Measurements from ENCODE around the gene TRPM2.
"Not testable (repeated sequence)": the region's sequence is repeated elsewhere in the genome, so short reads cannot be mapped to it uniquely, and the experiment has no call there.

TRPM2 gene

DNA sequence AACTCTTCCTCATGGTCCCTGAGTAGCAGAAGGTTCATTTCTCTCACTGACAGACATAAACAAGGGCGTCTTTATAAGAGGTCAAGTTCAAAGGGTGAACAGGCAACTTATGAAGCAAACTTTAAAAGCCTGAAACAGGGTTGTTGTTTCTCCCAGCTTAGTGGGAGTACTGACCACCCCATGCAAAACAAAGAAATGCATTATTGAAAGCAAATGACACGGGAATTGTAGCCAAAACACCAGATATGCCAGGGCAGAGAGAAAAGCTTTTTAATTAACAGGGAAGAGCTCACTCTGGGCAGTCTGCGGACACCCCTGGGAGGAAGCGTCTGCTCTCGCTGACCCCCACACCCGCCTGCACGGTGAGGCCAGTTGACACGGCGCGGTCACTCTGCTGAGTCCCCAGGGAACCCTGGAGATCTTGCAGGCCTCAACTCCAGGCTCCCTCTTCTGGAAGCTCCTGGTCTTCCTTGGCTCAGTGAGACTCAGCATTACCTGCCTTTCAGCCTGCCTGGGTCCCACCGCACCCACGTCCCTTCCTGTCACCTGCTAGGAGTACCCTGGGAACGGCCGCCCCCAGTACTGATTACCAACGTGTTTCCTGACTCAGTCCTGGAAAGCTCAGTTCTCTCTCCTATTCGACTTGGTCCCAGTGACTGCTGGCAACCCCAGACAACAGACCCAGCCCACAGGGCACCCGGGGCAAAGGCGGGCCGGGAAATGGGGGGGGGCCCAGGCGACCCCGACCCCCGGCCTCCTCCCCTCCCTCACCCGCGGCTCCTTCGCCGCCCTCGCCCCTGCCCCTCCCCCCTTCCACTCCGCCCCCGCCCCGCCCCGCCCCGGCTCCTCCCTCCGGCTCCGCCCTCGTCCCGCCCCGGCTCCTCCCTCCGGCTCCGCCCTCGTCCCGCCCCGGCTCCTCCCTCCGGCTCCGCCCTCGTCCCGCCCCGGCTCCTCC lies 15.2 kb upstream of the TRPM2 start:
- peak overlapping the region; percentile 43 for H3K27ac Mint-ChIP-seq
- no peaks in the 10 kb centered on the region for H3K36me3 Mint-ChIP-seq (ENCODE audit: low read depth)

GRCh38 chr21:44338971-44339910 lies 14.2 kb upstream of the TRPM2 start, which contains the start of gene CFAP410:
Gene CFAP410, minus strand, starts transcription at chr21:44339390. Its CDS starts 196 bp downstream, at chr21:44339194.
- H3K27me3 Mint-ChIP-seq: no peaks in the 10 kb centered on the region
- no peaks in the 10 kb centered on the region for H3K9me3 Mint-ChIP-seq
- H3K4me1 Mint-ChIP-seq (ENCODE audit: low read depth): peaks cover 20% of the 10 kb centered on the region

More for the DNA sequence above, 15.2 kb upstream of the TRPM2 start:
- Mint-ChIP-seq H3K27me3 (no peaks in the 10 kb centered on the region), H3K4me1 (ENCODE audit: low read depth) (peaks cover 20% of the 10 kb centered on the region), H3K4me3 (peak overlapping the region; percentile 21), H3K9me3 (no peaks in the 10 kb centered on the region)

DNA sequence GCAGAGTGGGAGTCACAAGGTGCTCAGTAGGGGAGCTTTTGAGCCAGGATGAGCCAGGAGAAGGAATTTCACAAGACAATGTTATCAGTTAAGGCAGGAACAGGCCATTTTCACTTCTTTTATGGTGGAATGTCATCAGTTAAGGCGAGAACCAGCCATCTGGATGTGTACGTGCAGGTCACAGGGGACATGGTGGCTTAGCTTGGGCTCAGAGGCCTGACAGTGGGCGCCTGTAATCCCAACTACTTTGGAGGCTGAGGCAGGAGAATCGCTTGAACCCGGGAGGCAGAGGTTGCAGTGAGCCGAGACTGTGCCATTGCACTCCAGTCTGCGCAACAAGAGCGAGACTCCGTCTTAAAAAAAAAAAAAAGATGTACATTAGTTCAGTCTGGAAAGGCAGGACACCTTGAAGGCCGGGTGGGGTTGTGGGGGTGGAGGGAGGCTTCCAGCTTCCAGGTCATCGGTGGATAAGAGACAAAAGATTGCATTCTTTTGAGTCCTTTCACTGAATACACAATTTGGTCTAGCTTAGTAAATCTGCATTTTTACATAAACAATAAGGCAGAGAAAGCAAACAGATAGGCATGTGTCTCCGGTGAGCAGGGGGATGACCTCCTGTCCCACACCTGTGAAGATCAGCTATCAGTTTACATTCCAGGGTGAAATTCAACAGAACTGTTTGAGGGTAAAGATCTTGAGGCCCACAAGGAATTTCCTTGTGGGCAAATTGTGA lies 11.5 kb upstream of the TRPM2 start:
- peaks cover 20% of the 10 kb centered on the region for H3K4me1 Mint-ChIP-seq (ENCODE audit: low read depth)

More at GRCh38 chr21:44338971-44339910, 14.2 kb upstream of the TRPM2 start, which contains the start of gene CFAP410:
- Mint-ChIP-seq H3K4me3 (peak within 1 kb of the TSS; percentile 97), H3K27ac (peak within 1 kb of the TSS; percentile 97), H3K36me3 (ENCODE audit: low read depth) (no peaks in the 10 kb centered on the region)

DNA sequence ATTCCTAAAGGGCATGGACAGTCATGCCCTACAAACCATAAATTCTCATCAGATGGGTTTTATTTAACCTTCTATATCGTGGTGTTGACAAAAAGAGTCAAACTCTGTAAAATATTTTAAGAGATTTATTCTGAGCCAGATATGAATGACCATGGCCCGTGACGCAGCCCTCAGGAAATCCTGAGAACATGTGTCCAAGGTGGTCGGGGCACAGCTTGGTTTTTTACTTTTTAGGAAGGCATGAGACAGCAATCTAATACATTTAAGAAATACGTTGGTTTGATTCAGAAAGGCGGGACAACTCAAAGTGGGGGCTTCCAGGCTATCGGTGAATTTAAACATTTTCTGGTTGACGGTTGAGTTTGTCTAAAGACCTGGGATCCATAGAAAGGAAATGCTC lies 10.4 kb upstream of the TRPM2 start:
- not testable (repeated sequence) for H3K27ac Mint-ChIP-seq

More for the DNA sequence above, 11.5 kb upstream of the TRPM2 start:
- not testable (repeated sequence) for H3K9me3 Mint-ChIP-seq; H3K27ac Mint-ChIP-seq; H3K4me3 Mint-ChIP-seq; H3K36me3 Mint-ChIP-seq (ENCODE audit: low read depth); H3K27me3 Mint-ChIP-seq

GRCh38 chr21:44344541-44345183 lies 8.8 kb upstream of the TRPM2 start:
- H3K27ac Mint-ChIP-seq: no peak overlapping the region
- peaks cover 7% of the 10 kb centered on the region for H3K27me3 Mint-ChIP-seq
- no peaks in the 10 kb centered on the region for H3K36me3 Mint-ChIP-seq (ENCODE audit: low read depth)
- H3K9me3 Mint-ChIP-seq: no peaks in the 10 kb centered on the region
- H3K4me3 Mint-ChIP-seq: no peak overlapping the region
- peaks cover 11% of the 10 kb centered on the region for H3K4me1 Mint-ChIP-seq (ENCODE audit: low read depth)

More for the DNA sequence above, 10.4 kb upstream of the TRPM2 start:
- peaks cover 15% of the 10 kb centered on the region for H3K4me1 Mint-ChIP-seq (ENCODE audit: low read depth)
- H3K9me3 Mint-ChIP-seq; H3K36me3 Mint-ChIP-seq (ENCODE audit: low read depth); H3K27me3 Mint-ChIP-seq; H3K4me3 Mint-ChIP-seq: not testable (repeated sequence)

- H3K4me1 Mint-ChIP-seq (ENCODE audit: low read depth): peaks cover 2% of the 10 kb centered on the region
- no peaks in the 10 kb centered on the region for H3K36me3 Mint-ChIP-seq (ENCODE audit: low read depth)
- H3K9me3 Mint-ChIP-seq: no peaks in the 10 kb centered on the region
- H3K4me3 Mint-ChIP-seq: no peak overlapping the region
- no peak overlapping the region for H3K27ac Mint-ChIP-seq
- peaks cover 7% of the 10 kb centered on the region for H3K27me3 Mint-ChIP-seq
Observed at GRCh38 chr21:44345495-44345894, 7.9 kb upstream of the TRPM2 start.

- Mint-ChIP-seq H3K36me3 (ENCODE audit: low read depth) (no peaks in the 10 kb centered on the region), H3K27ac (no peak overlapping the region), H3K27me3 (peaks cover 10% of the 10 kb centered on the region), H3K9me3 (no peaks in the 10 kb centered on the region), H3K4me3 (no peak overlapping the region), H3K4me1 (ENCODE audit: low read depth) (peaks cover 13% of the 10 kb centered on the region)
Observed at GRCh38 chr21:44347911-44348451, 5.4 kb upstream of the TRPM2 start.

DNA sequence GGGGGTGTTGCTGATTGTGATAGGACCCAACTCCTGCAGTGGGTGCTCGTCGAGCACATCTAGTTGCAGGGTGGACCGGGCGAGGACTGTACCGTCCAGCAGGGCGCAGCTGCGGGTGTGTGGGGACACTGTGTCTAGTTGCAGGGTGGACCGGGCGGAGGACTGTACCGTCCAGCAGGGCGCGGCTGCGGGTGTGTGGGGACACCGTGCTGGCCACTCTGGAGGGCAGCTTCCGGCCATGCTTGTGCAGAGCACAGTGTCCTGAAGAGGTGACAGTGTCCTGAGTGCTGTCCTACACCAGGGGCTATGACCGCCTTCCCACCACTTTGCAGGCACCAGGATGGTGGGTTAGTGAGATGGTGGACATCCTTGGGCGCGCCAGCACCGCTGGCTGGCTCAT lies 4.6 kb upstream of the TRPM2 start:
- Mint-ChIP-seq H3K4me1 (ENCODE audit: low read depth) (peaks cover 22% of the 10 kb centered on the region), H3K9me3 (no peaks in the 10 kb centered on the region), H3K4me3 (no peak overlapping the region), H3K27ac (no peak overlapping the region), H3K27me3 (peaks cover 10% of the 10 kb centered on the region), H3K36me3 (ENCODE audit: low read depth) (no peaks in the 10 kb centered on the region)

- Mint-ChIP-seq H3K36me3 (ENCODE audit: low read depth) (no peaks in the 10 kb centered on the region), H3K27me3 (peaks cover 10% of the 10 kb centered on the region), H3K9me3 (no peaks in the 10 kb centered on the region), H3K4me3 (no peak overlapping the region), H3K27ac (no peak overlapping the region), H3K4me1 (ENCODE audit: low read depth) (peaks cover 28% of the 10 kb centered on the region)
Observed at GRCh38 chr21:44349416-44349846, 4.0 kb upstream of the TRPM2 start.

DNA sequence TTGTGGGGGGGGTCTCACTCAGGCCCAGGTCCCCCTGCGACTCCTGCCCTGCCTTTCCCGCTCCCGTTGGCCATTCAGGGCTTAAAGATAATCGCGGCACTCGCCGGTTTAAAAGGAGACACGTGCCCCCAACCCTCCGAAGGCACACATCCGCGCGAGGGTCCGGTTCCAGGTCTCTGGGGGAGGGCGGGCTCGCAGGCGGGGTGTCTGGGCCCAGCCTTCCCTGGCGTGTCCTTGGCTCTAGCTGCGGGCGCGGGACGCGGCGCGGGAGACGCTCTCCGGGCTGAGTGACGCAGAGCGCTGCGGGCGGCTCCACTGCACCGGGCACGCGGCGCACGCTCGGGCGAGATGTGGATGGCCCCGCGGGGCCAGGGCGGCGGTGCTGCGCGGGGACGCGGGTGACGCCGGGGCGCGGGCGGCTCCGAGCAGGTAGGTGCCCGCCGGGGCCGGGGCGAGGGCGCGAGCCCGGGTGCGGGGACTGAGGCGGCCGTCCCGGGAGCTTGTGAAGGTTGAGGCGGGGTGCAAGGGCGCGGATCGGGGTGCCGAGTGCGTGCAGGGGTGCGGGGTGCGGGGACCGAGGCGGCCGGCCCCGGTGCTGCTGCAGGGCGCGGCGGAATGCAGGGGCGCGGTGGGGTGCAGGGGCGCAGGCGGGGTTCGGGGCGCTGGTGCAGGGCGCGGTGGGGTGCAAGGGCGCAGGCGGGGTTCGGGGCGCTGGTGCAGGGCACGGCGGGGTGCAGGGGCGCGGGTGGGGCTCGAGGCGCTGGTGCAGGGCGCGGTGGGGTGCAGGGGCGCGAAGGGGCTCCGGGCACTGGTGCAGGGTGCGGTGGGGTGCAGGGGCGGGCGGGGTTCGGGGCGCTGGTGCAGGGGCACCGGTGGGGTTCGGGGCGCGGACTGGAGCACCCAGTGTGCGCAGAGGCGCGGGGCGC lies 3.3 kb upstream of the TRPM2 start:
- Mint-ChIP-seq H3K36me3 (ENCODE audit: low read depth) (no peaks in the 10 kb centered on the region), H3K9me3 (no peaks in the 10 kb centered on the region)

GRCh38 chr21:44350773-44351481 lies 2.5 kb upstream of the TRPM2 start:
- H3K9me3 Mint-ChIP-seq: no peaks in the 10 kb centered on the region
- H3K27me3 Mint-ChIP-seq: peaks cover 10% of the 10 kb centered on the region
- no peaks in the 10 kb centered on the region for H3K36me3 Mint-ChIP-seq (ENCODE audit: low read depth)
- H3K4me1 Mint-ChIP-seq (ENCODE audit: low read depth): peaks cover 41% of the 10 kb centered on the region
- no peak overlapping the region for H3K27ac Mint-ChIP-seq
- no peak overlapping the region for H3K4me3 Mint-ChIP-seq

More for the DNA sequence above, 3.3 kb upstream of the TRPM2 start:
- peaks cover 10% of the 10 kb centered on the region for H3K27me3 Mint-ChIP-seq
- H3K4me3 Mint-ChIP-seq: no peak overlapping the region
- no peak overlapping the region for H3K27ac Mint-ChIP-seq
- H3K4me1 Mint-ChIP-seq (ENCODE audit: low read depth): peaks cover 35% of the 10 kb centered on the region

- H3K27ac Mint-ChIP-seq: no peak overlapping the region
- H3K36me3 Mint-ChIP-seq (ENCODE audit: low read depth): no peaks in the 10 kb centered on the region
- H3K9me3 Mint-ChIP-seq: no peaks in the 10 kb centered on the region
- peaks cover 10% of the 10 kb centered on the region for H3K27me3 Mint-ChIP-seq
- no peak overlapping the region for H3K4me3 Mint-ChIP-seq
- H3K4me1 Mint-ChIP-seq (ENCODE audit: low read depth): peaks cover 49% of the 10 kb centered on the region
Observed at GRCh38 chr21:44351535-44352252, 1.7 kb upstream of the TRPM2 start.
